KBM-7 (cell line): ENCODE measurements around the gene PNKD.

Experiments used
- DNase-seq: peaks from one replicate; pipeline ENCODE4 v3.0.0-alpha.2; 2015
- in situ Hi-C: fragments of 300-500 bp; cut with MboI; formaldehyde crosslinking; loops from 2 replicates; pipeline ENCODE4 v1.14.3; 2020; ENCODE audit warnings: low sequenced_read_pairs, low pct_unique_long_range_greater_than_20kb, mixed read lengths

PNKD gene, protein sequence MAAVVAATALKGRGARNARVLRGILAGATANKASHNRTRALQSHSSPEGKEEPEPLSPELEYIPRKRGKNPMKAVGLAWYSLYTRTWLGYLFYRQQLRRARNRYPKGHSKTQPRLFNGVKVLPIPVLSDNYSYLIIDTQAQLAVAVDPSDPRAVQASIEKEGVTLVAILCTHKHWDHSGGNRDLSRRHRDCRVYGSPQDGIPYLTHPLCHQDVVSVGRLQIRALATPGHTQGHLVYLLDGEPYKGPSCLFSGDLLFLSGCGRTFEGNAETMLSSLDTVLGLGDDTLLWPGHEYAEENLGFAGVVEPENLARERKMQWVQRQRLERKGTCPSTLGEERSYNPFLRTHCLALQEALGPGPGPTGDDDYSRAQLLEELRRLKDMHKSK

DNA sequence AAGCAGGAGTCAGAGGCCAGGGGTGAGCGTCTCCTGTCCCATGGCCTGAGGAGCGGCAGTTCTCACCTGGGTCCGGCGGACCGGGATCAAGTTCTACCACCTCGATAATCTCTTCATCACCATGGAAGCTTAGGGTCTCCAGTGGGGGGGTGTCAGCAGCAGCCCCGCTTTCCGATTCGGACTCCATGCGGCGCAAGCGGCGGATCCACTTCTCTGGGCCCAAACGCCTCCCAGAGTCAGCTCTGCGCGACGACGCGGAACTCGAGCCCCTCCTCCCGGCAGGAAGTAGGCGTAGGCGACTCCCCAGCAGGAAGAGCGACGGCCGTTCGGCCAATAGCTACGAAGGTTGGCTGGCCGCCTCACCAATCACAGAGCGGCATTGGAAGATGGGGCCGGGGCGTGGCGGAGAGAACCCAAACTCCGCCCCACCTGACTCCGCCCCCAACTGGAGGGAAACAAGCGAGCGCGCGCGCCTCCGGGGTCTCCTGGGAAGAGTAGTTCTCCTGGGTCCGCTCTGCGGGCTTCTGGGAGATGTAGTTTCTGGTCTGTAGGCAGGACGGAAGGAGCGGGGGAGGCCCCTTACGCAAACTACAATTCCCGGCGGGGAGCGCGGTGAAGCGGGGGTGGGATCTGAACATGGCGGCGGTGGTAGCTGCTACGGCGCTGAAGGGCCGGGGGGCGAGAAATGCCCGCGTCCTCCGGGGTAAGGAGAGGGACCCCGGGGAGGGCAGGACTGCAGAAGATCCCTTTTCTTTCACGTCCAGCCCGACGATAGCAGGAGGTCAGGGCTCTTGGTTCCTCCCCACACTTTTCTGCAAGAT is at the start of gene PNKD, which contains the start of gene AAMP:
PNKD (plus strand) TSS at position 620 of the 821 bp plus-strand sequence; CDS start at position 637, 17 bp downstream.
AAMP (minus strand) TSS at position 238 of the 821 bp plus-strand sequence; CDS start at position 187, 51 bp downstream.
- peak; percentile 100 for DNase-seq
- in situ Hi-C loops: no loop called here

DNA sequence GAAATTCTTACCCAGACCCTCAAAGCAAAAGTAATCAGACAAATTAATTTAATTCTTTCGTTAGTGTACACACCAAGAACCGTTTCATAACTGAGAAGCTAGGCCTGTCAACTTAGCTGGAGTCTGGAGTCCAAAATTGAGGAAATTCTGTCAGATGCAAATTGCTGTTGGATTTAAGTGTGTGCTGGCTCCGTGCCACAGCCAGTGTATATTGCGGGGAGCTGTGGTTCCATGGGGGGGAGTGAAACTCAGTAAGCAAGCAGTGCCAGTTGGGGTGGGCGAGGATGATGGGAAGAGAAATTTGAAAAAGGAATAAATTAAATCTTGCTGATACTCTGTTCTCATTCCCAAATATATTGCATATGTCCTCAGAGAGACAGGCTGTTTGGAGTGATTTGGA is 49.3 kb upstream of the PNKD start:
- in situ Hi-C loops: no loop called here

DNA sequence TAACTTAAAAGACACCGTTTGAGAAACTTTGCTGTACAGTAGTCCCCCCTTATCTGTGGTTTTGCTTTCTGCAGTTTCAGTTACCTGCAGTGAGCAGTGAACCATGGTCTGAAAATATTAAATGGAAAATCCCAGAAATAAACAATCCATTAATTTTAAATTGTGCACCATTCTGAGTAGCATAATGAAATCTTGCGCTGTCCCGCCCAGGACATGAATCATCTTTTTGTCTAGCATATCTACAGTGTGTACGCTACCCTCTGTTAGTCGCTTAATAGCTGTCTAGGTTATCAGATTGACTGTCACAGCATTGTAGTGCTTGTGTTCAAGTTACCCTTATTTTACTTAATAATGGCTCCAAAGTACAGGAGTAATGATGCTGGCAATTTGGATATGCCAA is 47.3 kb upstream of the PNKD start:
- in situ Hi-C loops: no loop called here
- no peak for DNase-seq

More for the DNA sequence above, 49.3 kb upstream of the PNKD start:
- no peak for DNase-seq

DNA sequence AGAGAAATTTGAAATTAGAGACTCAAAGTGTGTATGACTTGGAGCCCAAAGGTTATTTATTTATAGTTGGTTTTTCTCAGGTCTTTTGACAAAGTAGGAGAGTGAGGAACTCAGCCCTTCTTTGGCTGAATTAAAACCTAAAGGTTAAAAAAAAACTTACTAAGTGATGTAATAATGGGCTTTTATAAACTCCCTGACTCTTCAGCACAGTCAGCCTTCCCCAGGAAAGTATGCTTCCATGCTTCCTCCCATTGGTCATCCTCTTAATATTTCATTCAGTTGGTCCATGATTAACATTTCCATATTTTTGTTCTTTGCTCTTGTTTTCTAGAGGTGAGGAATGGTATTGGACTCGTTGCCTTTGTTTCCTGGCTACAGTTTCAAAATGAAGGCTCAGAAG is 46.1 kb upstream of the PNKD start:
- in situ Hi-C loops: no loop called here
- DNase-seq: no peak

DNA sequence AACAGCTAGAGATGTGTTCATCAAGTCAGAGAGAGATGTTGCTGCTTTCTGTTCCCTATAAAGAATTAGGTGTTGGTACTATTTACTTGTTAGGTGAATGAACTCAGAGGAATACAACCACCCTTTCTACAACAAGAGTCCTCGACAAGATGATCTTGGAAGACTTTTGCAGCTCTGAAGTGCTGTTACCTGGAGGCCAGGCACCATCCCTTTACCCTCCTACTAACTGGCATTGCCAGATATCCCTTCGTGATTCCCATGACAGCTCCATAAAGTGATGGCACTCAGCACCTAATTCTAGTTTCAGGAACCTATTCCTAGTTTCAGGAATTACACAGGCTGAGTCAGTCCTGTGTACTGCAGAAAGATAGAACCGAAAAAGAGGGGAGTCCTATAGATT is 43.4 kb upstream of the PNKD start:
- in situ Hi-C loops: no loop called here
- DNase-seq: no peak

DNA sequence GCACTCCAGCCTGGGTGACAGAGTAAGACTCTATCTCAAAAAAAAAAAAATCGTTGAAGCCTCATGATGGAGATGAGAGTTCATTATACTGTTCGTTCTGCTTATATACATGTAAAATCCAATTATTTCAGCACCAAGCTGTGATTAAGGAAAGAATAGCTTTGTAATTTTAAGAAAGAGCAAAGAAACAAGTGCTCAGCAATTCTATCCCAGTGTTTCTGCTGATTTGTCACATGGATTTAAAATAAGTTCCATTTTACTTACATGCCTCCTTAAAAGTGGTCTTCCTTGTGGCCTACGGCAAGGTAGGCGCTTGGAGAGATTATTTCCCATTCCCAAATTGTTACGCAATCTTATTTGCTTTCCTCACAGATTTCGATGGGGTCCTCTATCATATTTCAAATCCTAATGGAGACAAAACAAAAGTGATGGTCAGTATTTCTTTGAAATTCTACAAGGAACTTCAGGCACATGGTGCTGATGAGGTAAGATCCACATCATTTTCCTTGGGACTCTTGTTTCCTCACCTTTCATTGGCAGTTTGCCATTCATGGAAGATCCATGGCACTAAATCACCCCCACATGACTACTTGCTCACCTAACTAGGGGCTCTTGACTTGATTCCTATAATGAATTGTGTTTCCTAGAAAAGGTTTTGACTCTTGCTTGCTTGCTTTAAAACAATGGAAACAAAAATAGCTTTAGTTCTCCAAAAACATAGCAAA is 41.8 kb upstream of the PNKD start:
- no peak for DNase-seq
- in situ Hi-C loops: no loop called here

DNA sequence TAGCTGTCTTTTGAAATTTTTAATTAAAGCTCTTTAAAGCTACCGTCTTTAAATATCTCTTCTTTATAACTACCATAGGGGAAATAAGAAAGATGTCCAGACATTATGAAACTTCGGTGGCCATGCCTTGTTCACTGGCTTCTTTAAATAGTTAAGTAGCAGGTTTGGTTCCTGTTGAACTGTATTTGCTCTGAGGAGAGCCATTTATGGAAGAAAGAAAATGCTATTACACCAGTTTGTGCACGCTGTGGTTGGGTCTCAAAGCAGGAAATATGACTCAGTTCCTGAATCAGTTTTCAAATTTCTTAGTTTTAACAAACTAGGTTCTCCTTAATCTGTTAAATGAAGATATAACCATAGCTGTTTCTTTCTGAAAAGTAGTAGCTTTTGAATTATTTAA is 41.1 kb upstream of the PNKD start:
- in situ Hi-C loops: no loop called here
- DNase-seq: peak; percentile 77

DNA sequence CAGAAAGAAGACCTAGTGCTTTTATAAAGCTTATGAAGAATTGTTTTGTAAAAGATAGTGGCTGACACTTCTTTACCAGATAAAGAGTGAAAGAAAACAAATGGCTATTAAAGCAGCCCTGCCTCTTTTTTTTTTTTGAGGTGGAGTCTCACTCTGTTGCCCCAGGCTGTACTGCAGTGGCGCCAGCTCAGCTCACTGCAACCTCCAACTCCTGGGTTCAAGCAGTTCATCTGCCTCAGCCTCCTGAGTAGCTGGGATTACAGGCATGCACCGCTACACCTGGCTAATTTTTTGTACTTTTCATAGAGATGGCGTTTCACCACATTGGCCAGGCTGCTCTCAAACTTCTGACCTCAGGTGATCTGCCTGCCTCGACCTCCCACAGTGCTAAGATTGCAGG is 40.5 kb upstream of the PNKD start:
- in situ Hi-C loops: no loop called here
- DNase-seq: no peak

DNA sequence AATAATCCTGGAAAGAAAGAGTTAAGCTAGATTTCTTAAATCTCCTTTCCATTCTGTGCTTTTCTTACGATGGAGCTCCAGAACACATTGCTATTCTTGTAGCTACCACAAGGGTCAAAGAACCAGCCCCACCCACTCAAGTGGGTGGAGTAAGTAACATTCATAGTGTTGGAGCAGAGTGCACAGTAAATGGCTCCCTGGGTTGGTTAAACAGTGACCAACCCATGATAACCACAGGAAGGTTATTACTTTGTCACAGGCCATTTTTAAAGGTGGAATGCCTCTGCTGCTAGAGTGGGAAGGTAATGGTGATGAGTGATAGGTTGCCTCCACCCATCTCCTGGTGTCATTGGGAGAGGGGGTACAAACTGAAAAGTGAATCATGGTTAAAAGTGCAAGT is 39.4 kb upstream of the PNKD start:
- in situ Hi-C loops: no loop called here
- peak; percentile 44 for DNase-seq

DNA sequence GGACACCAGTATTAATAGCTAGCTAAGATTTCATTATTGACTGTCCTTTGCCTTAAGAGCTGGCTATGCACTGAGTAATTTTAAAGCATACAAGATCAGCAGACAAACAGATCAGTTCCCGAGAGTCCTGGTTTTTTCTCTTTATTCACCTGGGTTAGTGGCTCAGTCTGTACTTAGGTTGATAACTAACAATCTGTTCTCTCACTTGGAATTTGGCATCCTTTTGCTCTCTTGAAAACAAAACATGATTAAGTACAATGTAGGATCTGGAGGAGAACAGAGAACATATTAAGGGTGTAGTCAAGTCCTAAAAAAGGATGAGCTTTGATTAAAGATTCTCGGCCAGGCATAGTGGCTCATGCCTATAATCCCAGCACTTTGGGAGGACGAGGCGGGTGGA is 36.8 kb upstream of the PNKD start:
- no peak for DNase-seq
- in situ Hi-C loops: no loop called here

DNA sequence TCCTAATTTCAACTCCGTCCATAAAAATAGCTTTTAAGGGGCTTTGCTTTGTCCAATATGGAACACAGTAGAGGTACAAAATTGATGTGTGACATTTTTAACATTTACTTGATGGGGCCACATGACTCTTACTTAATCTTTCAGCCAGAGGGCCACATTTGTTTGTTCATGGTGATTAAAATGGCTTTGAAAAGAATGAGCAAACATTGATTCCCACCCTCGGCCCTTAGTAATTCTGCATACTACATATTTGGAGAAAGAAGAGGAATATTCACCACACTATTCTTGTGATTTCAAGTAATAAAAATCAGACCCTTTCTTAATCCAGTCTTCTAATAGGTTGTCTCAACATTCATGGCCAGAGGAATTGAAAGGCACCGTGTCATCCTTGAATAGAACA is 35.8 kb upstream of the PNKD start:
- DNase-seq: no peak
- in situ Hi-C loops: no loop called here

DNA sequence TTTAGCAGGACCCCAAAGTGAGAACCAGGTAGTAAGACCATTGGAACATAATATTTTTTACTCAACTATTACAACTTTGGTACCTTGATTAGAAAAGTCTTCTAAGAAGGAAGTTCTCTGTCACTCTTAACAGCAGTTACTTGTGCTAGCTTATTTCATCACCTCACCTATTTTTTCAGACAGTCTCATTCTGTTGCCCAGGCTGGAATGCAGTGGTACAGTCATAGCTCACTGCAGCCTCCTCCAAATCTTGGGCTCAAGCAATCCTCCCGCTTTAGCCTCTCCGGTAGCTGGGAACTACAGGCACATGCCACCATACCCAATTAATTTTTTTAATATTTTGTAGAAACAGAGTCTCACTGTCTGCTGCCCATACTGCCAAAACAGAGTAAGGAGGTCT is 35.3 kb upstream of the PNKD start:
- in situ Hi-C loops: no loop called here
- no peak for DNase-seq

DNA sequence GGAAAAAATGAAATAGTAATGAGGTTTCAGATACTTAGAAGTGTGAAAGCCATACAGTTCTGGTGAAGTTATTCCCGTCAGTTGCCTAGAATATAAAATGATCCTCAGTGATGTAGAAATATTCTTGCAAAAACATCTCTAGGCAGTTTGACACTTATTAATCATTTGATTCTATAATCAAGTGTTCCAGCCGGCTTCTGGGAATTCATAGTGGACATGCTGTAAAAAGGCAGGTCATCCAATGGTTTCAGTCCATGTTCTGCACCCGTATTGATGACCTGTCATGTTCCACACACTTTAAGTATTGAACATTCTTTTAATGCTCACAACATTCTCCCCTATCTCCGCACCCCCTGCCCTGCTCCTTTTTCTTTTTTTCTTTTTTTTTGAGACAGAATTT is 33.5 kb upstream of the PNKD start:
- no peak for DNase-seq
- in situ Hi-C loops: no loop called here

DNA sequence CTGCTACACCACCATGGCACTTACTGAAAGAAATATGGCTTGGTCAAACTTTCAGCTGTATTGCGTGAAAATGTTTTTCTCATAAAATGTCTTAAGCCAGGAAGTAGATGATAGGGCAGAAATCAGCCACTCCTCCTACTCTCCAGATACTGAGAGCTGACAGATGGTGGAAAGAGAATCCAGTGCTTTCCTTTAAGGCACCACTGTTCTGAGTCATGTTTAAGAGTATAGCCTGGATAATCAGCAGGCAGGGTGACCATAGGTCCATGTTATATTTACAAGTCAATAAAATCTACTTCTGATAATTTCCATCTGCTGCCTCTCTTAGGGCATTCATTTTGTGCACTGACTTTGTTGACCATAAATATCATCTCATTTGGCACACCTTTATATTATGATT is 31.4 kb upstream of the PNKD start:
- in situ Hi-C loops: no loop called here
- no peak for DNase-seq

DNA sequence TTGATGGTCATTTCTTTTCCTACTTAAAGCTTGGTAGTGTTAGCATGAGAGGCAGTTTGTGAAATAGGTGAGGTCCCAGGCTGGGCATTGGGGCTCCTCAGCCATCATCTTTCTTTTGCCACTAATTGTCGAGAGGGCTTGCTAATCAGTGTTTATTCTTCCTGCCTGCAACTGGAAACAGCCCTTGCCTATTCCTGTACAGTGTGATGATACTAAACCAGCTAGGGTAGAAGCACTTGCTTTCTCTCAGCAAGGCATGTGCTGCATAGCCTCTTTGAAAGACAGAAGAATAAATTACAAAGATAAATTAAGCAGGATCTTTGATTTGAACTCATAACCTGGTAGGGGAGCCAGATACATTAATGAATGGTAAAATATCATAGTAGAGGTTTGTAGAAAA is 26.1 kb upstream of the PNKD start:
- DNase-seq: no peak
- in situ Hi-C loops: no loop called here

DNA sequence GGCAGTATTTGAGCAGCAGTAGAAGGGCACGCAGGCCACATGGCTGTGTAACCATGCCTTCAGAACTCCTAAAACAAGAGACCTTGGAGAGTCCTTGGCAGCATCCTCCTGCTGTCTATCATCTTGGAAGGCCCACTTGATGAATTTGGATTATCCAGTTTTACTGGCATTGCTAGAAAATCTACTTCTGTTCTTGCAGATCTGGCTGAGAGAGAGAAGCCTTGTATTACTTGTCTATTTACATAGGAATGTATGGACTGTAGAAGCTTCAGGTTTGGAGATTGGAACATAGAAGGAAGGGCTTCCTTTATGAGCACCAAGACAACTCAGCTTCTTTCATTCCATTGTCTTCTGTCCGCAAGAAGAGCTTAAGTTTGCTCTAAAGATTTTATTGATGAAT is 25.7 kb upstream of the PNKD start:
- DNase-seq: no peak
- in situ Hi-C loops: no loop called here

DNA sequence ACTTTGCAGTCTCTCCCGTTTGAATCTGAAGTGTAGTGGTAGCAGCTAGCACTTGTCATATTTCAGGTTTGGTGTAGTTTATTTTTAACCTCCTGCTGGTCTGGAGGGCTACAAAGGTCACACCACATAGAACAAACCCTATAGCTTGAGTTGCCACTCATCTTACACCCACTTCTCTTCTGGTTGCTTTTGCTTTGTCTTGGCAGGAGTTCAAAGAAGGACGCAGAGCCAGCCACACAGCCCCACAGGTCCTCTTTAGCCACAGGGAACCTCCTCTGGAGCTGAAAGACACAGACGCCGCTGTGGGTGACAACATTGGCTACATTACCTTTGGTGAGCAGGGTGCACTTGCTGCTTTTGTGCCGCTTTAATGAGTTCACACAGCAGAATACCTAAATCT is 25.1 kb upstream of the PNKD start:
- in situ Hi-C loops: no loop called here
- no peak for DNase-seq

DNA sequence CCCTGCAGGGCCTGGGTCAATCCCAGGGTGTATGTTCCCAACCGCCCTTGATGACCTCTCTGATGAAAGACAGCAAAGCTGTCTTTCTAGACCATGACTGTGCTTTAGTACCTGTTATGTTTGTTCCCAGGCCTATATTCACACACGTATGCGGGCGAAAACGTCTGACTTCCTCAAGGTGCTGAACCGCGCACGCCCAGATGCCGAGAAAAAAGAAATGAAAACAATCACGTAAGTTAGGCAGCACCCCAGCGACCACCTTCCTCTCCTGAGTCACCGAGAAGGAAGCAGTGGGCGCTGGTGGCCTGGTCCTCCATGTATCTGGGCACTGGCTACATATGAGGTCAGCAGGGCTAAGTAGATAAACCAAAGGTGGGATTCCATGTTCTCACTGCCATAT is 20.6 kb upstream of the PNKD start:
- in situ Hi-C loops: no loop called here
- DNase-seq: no peak

DNA sequence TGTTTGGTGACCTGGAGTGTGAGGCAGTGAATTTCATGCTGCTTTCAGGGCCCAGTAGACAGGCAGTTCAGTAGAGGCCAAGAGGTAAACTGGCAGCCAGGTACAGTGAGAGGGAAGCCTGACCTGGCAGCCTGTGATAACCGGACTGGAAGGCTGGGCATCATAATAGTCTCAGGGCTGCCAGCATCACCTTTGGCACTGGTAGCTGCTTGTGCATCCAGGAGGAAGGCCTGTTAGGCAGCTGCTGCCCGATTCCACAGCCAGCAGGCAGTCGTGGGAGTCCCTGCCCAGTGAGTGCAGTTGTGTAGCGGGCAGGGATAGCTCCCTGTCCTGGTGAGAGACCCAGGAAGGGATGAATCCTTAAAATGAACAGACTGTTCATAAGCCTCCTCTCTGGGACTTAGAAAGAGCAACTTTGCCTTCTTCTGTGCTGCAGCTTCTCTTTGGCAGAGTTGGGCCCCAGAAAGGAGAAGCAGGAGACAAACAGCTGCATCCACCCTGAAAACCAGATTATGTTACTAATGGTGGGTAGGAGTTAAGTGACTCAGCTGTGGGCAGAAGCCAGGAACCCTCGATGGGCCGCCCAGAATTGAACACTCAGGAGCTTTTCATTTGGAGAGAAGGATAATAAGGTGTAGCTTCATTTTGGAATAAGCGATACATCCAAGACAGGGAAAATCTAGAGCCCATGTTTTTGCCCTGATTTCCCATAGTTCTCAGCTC is 17.6 kb upstream of the PNKD start:
- in situ Hi-C loops: no loop called here
- peak; percentile 44 for DNase-seq
